Measurements from ENCODE around the gene CALN1. TPM values are rescaled to one million over a fixed set of nuclear protein-coding genes. Genes with fewer than 3 reads are reported as not detected.
A peak's percentile ranks its signal among the peaks of the same experiment; 100 is the strongest.

The CALN1 gene
- polyA plus RNA-seq, 3 donors = under 0.01 TPM; not detected in 2

- no peak for DNase-seq
- Mint-ChIP-seq H3K27ac (peak overlapping the region in 1 of 7 donors; percentile 33), H3K9me3 (peaks cover 0 to 8% (median 5%) of the 10 kb centered on the region in 7 donors), H3K4me3 (no peak overlapping the region), H3K4me1 (no peaks in the 10 kb centered on the region), H3K27me3 (ENCODE audit: low read depth in 3 of 3) (peaks cover 0 to 8% (median 5%) of the 10 kb centered on the region in 3 donors), H3K36me3 (no peaks in the 10 kb centered on the region)
- Histone ChIP-seq H3K4me1 (ENCODE audit: control insufficient read depth in 1 of 2, insufficient read depth in 2 of 2, low read length in 2 of 2) (no peaks in the 10 kb centered on the region), H3K27me3 (ENCODE audit: control insufficient read depth in 2 of 2, insufficient read depth in 2 of 2, low read length in 2 of 2) (no peaks in the 10 kb centered on the region), H3K9ac (ENCODE audit: insufficient read depth, low read length, poor library complexity, severe bottlenecking) (no peak overlapping the region), H3K4me2 (replicated peaks; ENCODE audit: extremely low read depth, low read length, poor library complexity, severe bottlenecking) (no peak overlapping the region), H4K20me1 (ENCODE audit: insufficient read depth, low read length) (no peaks in the 10 kb centered on the region), H3K79me2 (ENCODE audit: insufficient read depth, low read length) (no peaks in the 10 kb centered on the region), H3K9me3 (replicated peaks in 1 of 2; ENCODE audit: control insufficient read depth in 1 of 2, insufficient read depth in 1 of 2, low read length in 2 of 2) (no peaks in the 10 kb centered on the region), H2AFZ (ENCODE audit: insufficient read depth, low read depth, low read length, poor library complexity, severe bottlenecking) (no peak overlapping the region), H3K27ac (ENCODE audit: low read depth in 1 of 2, low read length in 2 of 2) (no peak overlapping the region), H3K36me3 (replicated peaks in 1 of 2; ENCODE audit: control insufficient read depth in 1 of 2, insufficient read depth in 2 of 2, low read length in 2 of 2) (no peaks in the 10 kb centered on the region), H3K4me3 (replicated peaks in 1 of 3; ENCODE audit: low read depth in 2 of 3, low read length in 3 of 3) (no peak overlapping the region)
- whole genome bisulfite sequencing (ENCODE audit: insufficient coverage) = 14% methylated on average over 1 of the region's 8 CpGs
- intact Hi-C loops (cut with micrococcal nuclease) = no loop called here
- TF ChIP-seq CTCF (IDR thresholded peaks at IDR 0.05) = no peak
Measured at GRCh38 chr7:72321081-72321480, 91.1 kb downstream of the CALN1 start.

GRCh38 chr7:72317341-72317740 is 94.8 kb downstream of the CALN1 start:
- Histone ChIP-seq H3K9ac (ENCODE audit: insufficient read depth, low read length, poor library complexity, severe bottlenecking) (no peak overlapping the region), H3K4me2 (replicated peaks; ENCODE audit: extremely low read depth, low read length, poor library complexity, severe bottlenecking) (no peak overlapping the region), H3K79me2 (ENCODE audit: insufficient read depth, low read length) (no peaks in the 10 kb centered on the region), H3K27me3 (ENCODE audit: control insufficient read depth in 2 of 2, insufficient read depth in 2 of 2, low read length in 2 of 2) (no peaks in the 10 kb centered on the region), H3K4me1 (ENCODE audit: control insufficient read depth in 1 of 2, insufficient read depth in 2 of 2, low read length in 2 of 2) (no peaks in the 10 kb centered on the region), H3K9me3 (replicated peaks in 1 of 2; ENCODE audit: control insufficient read depth in 1 of 2, insufficient read depth in 1 of 2, low read length in 2 of 2) (no peaks in the 10 kb centered on the region), H2AFZ (ENCODE audit: insufficient read depth, low read depth, low read length, poor library complexity, severe bottlenecking) (no peak overlapping the region), H4K20me1 (ENCODE audit: insufficient read depth, low read length) (no peaks in the 10 kb centered on the region), H3K36me3 (replicated peaks in 1 of 2; ENCODE audit: control insufficient read depth in 1 of 2, insufficient read depth in 2 of 2, low read length in 2 of 2) (no peaks in the 10 kb centered on the region), H3K4me3 (replicated peaks in 1 of 3; ENCODE audit: low read depth in 2 of 3, low read length in 3 of 3) (no peak overlapping the region), H3K27ac (ENCODE audit: low read depth in 1 of 2, low read length in 2 of 2) (no peak overlapping the region)
- TF ChIP-seq CTCF (IDR thresholded peaks at IDR 0.05) = no peak
- Mint-ChIP-seq H3K4me1 (no peaks in the 10 kb centered on the region), H3K27ac (no peak overlapping the region), H3K36me3 (no peaks in the 10 kb centered on the region), H3K4me3 (no peak overlapping the region), H3K9me3 (peaks cover 0 to 8% (median 5%) of the 10 kb centered on the region in 7 donors), H3K27me3 (ENCODE audit: low read depth in 3 of 3) (peaks cover 0 to 7% (median 0%) of the 10 kb centered on the region in 3 donors)
- whole genome bisulfite sequencing (ENCODE audit: insufficient coverage) = 19% methylated on average over 2 of the region's 2 CpGs
- intact Hi-C loops (cut with micrococcal nuclease) = no loop called here
- no peak for DNase-seq

Measured in CD14-positive monocyte (primary cell).